Prostate gland (tissue), 2 donors: Measurements from ENCODE around the gene SH3TC1.

Experiments used
- CTCF ChIP-seq, 4 experiments: fragments of 200-600 bp in 2 of 4; fragments of 450-650 bp in 2 of 4; sonication (generic) in 2 of 4; IDR thresholded peaks; 1 replicate in 3 of 4; 2 replicates in 1 of 4; pipeline ENCODE4 v1.5.1; 2016 to 2019; ENCODE audit warnings: antibody characterized with exemption in 4 of 4, mild to moderate bottlenecking in 2 of 4, moderate library complexity in 2 of 4
- POLR2A ChIP-seq: fragments of 450-650 bp; IDR thresholded peaks from one replicate; pipeline ENCODE4 v1.6.1; 2016; ENCODE audit warnings: antibody characterized with exemption, mild to moderate bottlenecking
- POLR2AphosphoS5 ChIP-seq: sonication (generic); formaldehyde crosslinking; IDR thresholded peaks from one replicate; pipeline ENCODE4 v1.6.1; 2017; ENCODE audit warnings: antibody characterized with exemption

GRCh38 chr4:8239226-8239625 lies 40.1 kb downstream of the SH3TC1 start:
- TF ChIP-seq CTCF (IDR thresholded peaks at IDR 0.05) (no peak), POLR2AphosphoS5 (no peak), POLR2A (no peak)
